ENCODE results near the gene FN1.
"Not testable (repeated sequence)": the region's sequence is repeated elsewhere in the genome, so short reads cannot be mapped to it uniquely, and the experiment has no call there.

FN1 gene

DNA sequence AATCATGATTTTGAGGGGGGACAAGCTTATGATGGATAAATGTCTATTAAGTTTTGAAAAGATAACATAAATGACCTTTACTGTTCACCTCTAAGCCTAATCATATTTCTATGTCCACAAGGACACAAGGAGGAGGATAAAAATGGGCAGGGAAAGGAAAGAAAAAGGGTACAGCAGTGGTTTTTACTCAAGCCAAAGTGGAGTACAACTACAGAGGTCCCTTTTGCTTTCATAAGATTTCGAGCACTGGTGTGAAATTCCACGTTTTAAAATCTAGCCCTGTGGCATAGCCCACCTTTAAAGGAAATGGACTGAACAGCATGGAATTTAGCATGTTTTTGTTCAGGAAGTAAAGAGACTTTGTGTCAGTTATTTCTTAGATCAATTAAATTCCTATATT lies 19.2 kb downstream of the FN1 start:
- H3K27ac ChIP-seq (ENCODE audit: low read depth in 2 of 2, low read length in 2 of 2): no peak overlapping the region
- H3K36me3 ChIP-seq (ENCODE audit: control insufficient read depth in 2 of 2, insufficient read depth in 2 of 2, low read length in 2 of 2): peaks cover 0 to 2% of the 10 kb centered on the region in 2 donors
- H3K4me1 ChIP-seq (ENCODE audit: control insufficient read depth in 2 of 2, insufficient read depth in 2 of 2, low read length in 2 of 2): no peaks in the 10 kb centered on the region

DNA sequence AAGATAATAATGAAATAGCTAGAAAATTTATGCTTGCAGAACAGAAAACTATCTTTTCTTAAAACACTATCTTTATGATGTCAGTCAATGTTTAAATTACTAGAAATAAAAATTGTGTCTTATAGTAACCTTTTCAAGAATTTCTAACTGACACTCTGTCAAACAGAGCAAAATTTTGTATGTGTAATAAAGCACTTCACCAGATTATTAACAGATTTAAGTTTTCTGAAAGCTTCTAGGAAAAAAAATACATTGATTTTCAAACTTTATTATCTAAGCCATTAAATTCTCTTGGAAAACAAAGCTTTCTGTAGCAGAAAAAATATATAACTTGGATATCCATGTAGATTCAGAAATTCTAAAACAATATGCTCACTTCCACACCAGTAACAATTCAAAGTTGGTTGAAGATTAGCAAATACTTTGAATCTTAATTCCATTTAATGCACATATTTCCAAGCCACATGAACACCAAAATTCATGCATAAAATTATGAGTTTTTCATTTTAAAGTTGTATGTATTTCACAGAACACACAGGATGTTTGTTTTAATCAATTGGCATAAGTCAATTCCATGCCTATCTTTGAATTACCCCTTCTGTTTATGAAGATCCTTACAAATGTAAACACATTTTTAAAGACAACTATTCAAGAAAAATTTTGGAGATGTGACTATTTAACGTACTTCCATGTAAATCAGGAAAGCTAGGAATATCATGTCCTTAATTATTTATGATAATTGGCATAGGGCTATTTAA lies 19.9 kb downstream of the FN1 start:
- no peak overlapping the region for H3K27ac ChIP-seq (ENCODE audit: low read depth in 2 of 2, low read length in 2 of 2)
- no peak overlapping the region for H3K9ac ChIP-seq (ENCODE audit: low read depth in 1 of 2, low read length in 2 of 2)
- H3K4me3 ChIP-seq (ENCODE audit: low read length in 2 of 2): no peak overlapping the region
- no peaks in the 10 kb centered on the region for H3K9me3 ChIP-seq (ENCODE audit: control insufficient read depth in 2 of 2, low read length in 2 of 2)
- no peaks in the 10 kb centered on the region for H3K4me1 ChIP-seq (ENCODE audit: control insufficient read depth in 2 of 2, insufficient read depth in 2 of 2, low read length in 2 of 2)
- no peaks in the 10 kb centered on the region for H3K36me3 ChIP-seq (ENCODE audit: control insufficient read depth in 2 of 2, insufficient read depth in 2 of 2, low read length in 2 of 2)
- H3K27me3 ChIP-seq (ENCODE audit: control insufficient read depth in 2 of 2, insufficient read depth in 2 of 2, low read length in 2 of 2): no peaks in the 10 kb centered on the region

More for the DNA sequence above, 19.2 kb downstream of the FN1 start:
- Histone ChIP-seq H3K4me3 (ENCODE audit: low read length in 2 of 2) (no peak overlapping the region), H3K9me3 (ENCODE audit: control insufficient read depth in 2 of 2, low read length in 2 of 2) (no peaks in the 10 kb centered on the region), H3K9ac (ENCODE audit: low read depth in 1 of 2, low read length in 2 of 2) (no peak overlapping the region), H3K27me3 (ENCODE audit: control insufficient read depth in 2 of 2, insufficient read depth in 2 of 2, low read length in 2 of 2) (no peaks in the 10 kb centered on the region)

DNA sequence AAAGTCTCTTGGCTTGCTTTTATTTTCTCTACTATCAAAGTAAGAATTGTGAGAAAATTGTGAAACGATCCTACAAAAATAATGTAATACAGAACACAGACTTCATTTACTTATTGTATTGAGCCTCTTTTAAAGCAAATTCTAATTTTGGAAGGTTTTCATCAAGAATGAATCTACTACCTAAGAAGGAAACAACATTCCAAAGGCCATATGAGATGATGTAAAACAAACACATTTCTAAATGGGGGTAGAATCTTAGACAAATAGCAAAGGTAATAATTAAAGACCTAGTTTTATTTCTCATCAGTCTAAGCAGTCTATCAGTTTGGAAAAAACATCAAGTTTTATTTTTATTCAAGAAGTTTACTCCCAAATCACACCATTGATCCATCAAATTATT lies 20.6 kb downstream of the FN1 start:
- no peak overlapping the region for H3K9ac ChIP-seq (ENCODE audit: low read depth in 1 of 2, low read length in 2 of 2)
- no peak overlapping the region for H3K4me3 ChIP-seq (ENCODE audit: low read length in 2 of 2)
- H3K9me3 ChIP-seq (ENCODE audit: control insufficient read depth in 2 of 2, low read length in 2 of 2): no peaks in the 10 kb centered on the region
- H3K36me3 ChIP-seq (ENCODE audit: control insufficient read depth in 2 of 2, insufficient read depth in 2 of 2, low read length in 2 of 2): no peaks in the 10 kb centered on the region
- H3K27ac ChIP-seq (ENCODE audit: low read depth in 2 of 2, low read length in 2 of 2): no peak overlapping the region
- H3K4me1 ChIP-seq (ENCODE audit: control insufficient read depth in 2 of 2, insufficient read depth in 2 of 2, low read length in 2 of 2): no peaks in the 10 kb centered on the region
- no peaks in the 10 kb centered on the region for H3K27me3 ChIP-seq (ENCODE audit: control insufficient read depth in 2 of 2, insufficient read depth in 2 of 2, low read length in 2 of 2)

DNA sequence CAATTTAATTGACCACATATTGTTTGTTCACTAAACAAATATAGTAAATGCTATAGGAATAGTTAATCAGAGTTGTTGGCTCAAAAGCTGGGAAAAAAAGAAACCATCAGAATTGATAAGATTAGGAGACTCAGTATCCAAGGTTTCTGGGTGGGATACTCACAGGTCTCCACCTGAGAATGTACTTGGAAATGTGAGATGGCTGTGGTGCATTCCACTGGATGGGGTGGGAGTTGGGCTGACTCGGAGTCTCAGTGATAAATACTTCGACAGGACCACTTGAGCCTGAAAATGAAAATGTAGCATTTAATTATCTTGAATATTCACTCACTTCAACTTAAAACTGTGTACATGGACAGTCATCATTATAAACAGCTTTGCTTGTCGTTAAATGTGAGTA lies 21.2 kb downstream of the FN1 start:
- H3K27ac ChIP-seq (ENCODE audit: low read depth in 2 of 2, low read length in 2 of 2): no peak overlapping the region

GRCh38 chr2:215413974-215414373 lies 21.9 kb downstream of the FN1 start:
- Histone ChIP-seq H3K9ac (ENCODE audit: low read depth in 1 of 2, low read length in 2 of 2) (no peak overlapping the region), H3K4me3 (ENCODE audit: low read length in 2 of 2) (no peak overlapping the region), H3K4me1 (ENCODE audit: control insufficient read depth in 2 of 2, insufficient read depth in 2 of 2, low read length in 2 of 2) (no peaks in the 10 kb centered on the region), H3K9me3 (ENCODE audit: control insufficient read depth in 2 of 2, low read length in 2 of 2) (no peaks in the 10 kb centered on the region), H3K27ac (ENCODE audit: low read depth in 2 of 2, low read length in 2 of 2) (no peak overlapping the region), H3K36me3 (ENCODE audit: control insufficient read depth in 2 of 2, insufficient read depth in 2 of 2, low read length in 2 of 2) (peaks cover 0 to 7% of the 10 kb centered on the region in 2 donors), H3K27me3 (ENCODE audit: control insufficient read depth in 2 of 2, insufficient read depth in 2 of 2, low read length in 2 of 2) (no peaks in the 10 kb centered on the region)

More for the DNA sequence above, 21.2 kb downstream of the FN1 start:
- Histone ChIP-seq H3K9ac (ENCODE audit: low read depth in 1 of 2, low read length in 2 of 2) (no peak overlapping the region), H3K27me3 (ENCODE audit: control insufficient read depth in 2 of 2, insufficient read depth in 2 of 2, low read length in 2 of 2) (no peaks in the 10 kb centered on the region), H3K9me3 (ENCODE audit: control insufficient read depth in 2 of 2, low read length in 2 of 2) (no peaks in the 10 kb centered on the region), H3K4me1 (ENCODE audit: control insufficient read depth in 2 of 2, insufficient read depth in 2 of 2, low read length in 2 of 2) (no peaks in the 10 kb centered on the region), H3K36me3 (ENCODE audit: control insufficient read depth in 2 of 2, insufficient read depth in 2 of 2, low read length in 2 of 2) (peaks cover 0 to under 1% of the 10 kb centered on the region in 2 donors), H3K4me3 (ENCODE audit: low read length in 2 of 2) (no peak overlapping the region)

GRCh38 chr2:215413484-215413777 lies 22.4 kb downstream of the FN1 start:
- peaks cover 0 to 7% of the 10 kb centered on the region in 2 donors for H3K36me3 ChIP-seq (ENCODE audit: control insufficient read depth in 2 of 2, insufficient read depth in 2 of 2, low read length in 2 of 2)
- no peaks in the 10 kb centered on the region for H3K4me1 ChIP-seq (ENCODE audit: control insufficient read depth in 2 of 2, insufficient read depth in 2 of 2, low read length in 2 of 2)
- H3K27ac ChIP-seq (ENCODE audit: low read depth in 2 of 2, low read length in 2 of 2): no peak overlapping the region
- H3K4me3 ChIP-seq (ENCODE audit: low read length in 2 of 2): no peak overlapping the region
- H3K9me3 ChIP-seq (ENCODE audit: control insufficient read depth in 2 of 2, low read length in 2 of 2): no peaks in the 10 kb centered on the region
- H3K27me3 ChIP-seq (ENCODE audit: control insufficient read depth in 2 of 2, insufficient read depth in 2 of 2, low read length in 2 of 2): no peaks in the 10 kb centered on the region
- H3K9ac ChIP-seq (ENCODE audit: low read depth in 1 of 2, low read length in 2 of 2): no peak overlapping the region

DNA sequence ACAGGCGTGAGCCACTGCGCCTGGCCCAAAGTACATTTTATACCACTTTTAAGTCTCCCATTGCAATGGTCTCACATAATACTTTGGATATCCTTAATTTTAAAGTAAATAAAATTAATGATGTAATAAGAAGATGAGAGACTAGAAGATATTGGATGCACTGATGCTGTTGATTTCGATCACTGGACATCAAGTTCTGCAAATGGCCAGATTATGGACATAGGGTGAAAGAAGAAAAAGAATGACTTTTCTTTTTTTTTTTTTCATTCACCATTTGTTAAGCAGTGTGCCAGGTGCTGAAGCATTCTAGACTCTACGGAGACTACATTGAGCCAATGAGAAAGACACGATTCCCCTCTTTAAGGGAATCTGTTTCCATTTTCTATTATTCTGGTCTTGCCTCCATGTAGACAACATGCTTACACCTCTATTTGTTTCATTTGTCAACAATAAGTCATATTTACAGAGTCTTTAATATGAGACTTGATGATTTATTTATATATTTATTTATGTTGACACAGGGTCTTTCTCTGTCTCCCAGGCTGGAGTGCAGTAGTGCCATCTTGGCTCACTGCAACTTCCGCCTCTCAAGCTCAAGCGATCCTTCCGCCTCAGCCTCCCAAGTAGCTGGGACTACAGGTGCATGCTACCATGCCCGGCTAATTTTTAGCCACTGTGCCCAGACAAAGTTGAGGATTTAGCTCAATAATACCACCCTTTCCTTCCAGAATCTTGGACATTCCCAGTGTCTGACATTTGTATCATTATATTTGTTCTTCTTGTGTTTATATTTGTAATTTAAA lies 23.7 kb downstream of the FN1 start:
- Histone ChIP-seq H3K36me3 (ENCODE audit: control insufficient read depth in 2 of 2, insufficient read depth in 2 of 2, low read length in 2 of 2) (peaks cover 0 to 7% of the 10 kb centered on the region in 2 donors), H3K4me3 (ENCODE audit: low read length in 2 of 2) (no peak overlapping the region), H3K9me3 (ENCODE audit: control insufficient read depth in 2 of 2, low read length in 2 of 2) (no peaks in the 10 kb centered on the region), H3K27ac (ENCODE audit: low read depth in 2 of 2, low read length in 2 of 2) (no peak overlapping the region), H3K9ac (ENCODE audit: low read depth in 1 of 2, low read length in 2 of 2) (no peak overlapping the region), H3K4me1 (ENCODE audit: control insufficient read depth in 2 of 2, insufficient read depth in 2 of 2, low read length in 2 of 2) (no peaks in the 10 kb centered on the region), H3K27me3 (ENCODE audit: control insufficient read depth in 2 of 2, insufficient read depth in 2 of 2, low read length in 2 of 2) (no peaks in the 10 kb centered on the region)

DNA sequence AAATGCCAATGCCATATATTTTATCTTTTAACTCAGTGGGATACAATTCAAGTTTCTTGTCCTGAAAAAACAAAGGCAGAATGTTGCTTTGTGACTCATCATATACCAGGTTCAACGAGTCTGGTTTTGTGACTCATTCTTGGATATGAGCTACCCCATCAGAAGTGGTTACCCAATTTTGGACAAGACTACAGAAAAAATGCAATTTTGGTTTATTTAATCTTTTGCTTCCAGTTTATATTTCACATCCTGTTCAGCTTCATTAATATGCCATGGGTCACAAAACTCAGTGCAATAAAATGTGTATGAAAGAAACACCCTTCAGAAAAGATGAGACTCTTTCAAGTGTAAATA lies 25.0 kb downstream of the FN1 start:
- H3K9ac ChIP-seq (ENCODE audit: low read depth in 1 of 2, low read length in 2 of 2): no peak overlapping the region

GRCh38 chr2:215410181-215410931 lies 25.5 kb downstream of the FN1 start:
- not testable (repeated sequence) for H3K36me3 ChIP-seq (ENCODE audit: control insufficient read depth in 2 of 2, insufficient read depth in 2 of 2, low read length in 2 of 2); H3K27ac ChIP-seq (ENCODE audit: low read depth in 2 of 2, low read length in 2 of 2); H3K9ac ChIP-seq (ENCODE audit: low read depth in 1 of 2, low read length in 2 of 2); H3K27me3 ChIP-seq (ENCODE audit: control insufficient read depth in 2 of 2, insufficient read depth in 2 of 2, low read length in 2 of 2); H3K4me3 ChIP-seq (ENCODE audit: low read length in 2 of 2); H3K9me3 ChIP-seq (ENCODE audit: control insufficient read depth in 2 of 2, low read length in 2 of 2); H3K4me1 ChIP-seq (ENCODE audit: control insufficient read depth in 2 of 2, insufficient read depth in 2 of 2, low read length in 2 of 2)

More for the DNA sequence above, 25.0 kb downstream of the FN1 start:
- Histone ChIP-seq H3K9me3 (ENCODE audit: control insufficient read depth in 2 of 2, low read length in 2 of 2) (no peaks in the 10 kb centered on the region), H3K4me1 (ENCODE audit: control insufficient read depth in 2 of 2, insufficient read depth in 2 of 2, low read length in 2 of 2) (no peaks in the 10 kb centered on the region), H3K27me3 (ENCODE audit: control insufficient read depth in 2 of 2, insufficient read depth in 2 of 2, low read length in 2 of 2) (no peaks in the 10 kb centered on the region), H3K4me3 (ENCODE audit: low read length in 2 of 2) (no peak overlapping the region), H3K27ac (ENCODE audit: low read depth in 2 of 2, low read length in 2 of 2) (no peak overlapping the region), H3K36me3 (ENCODE audit: control insufficient read depth in 2 of 2, insufficient read depth in 2 of 2, low read length in 2 of 2) (peaks cover 0 to 7% of the 10 kb centered on the region in 2 donors)
